Body of pancreas (tissue), 4 donors: ENCODE measurements around the gene PKD2. TPM values are rescaled to one million over a fixed set of nuclear protein-coding genes. Genes with fewer than 3 reads are reported as not detected.
"Not testable (repeated sequence)": the region's sequence is repeated elsewhere in the genome, so short reads cannot be mapped to it uniquely, and the experiment has no call there.

Experiments used
- ATAC-seq: fragments of 150-250 bp; one replicate; pipeline ENCODE4 v1.9.1; 2016
- DNase-seq, 4 donors: peaks; one replicate each; pipeline ENCODE4 v3.0.0-alpha.2; 2019
- H3K27ac ChIP-seq, 4 donors: fragments of 200-600 bp; sonication (generic); 1 replicate in 3 of 4; 2 replicates in 1 of 4; pipeline versions ENCODE4 v1.5.1 to v1.6.1; 2016 to 2019; ENCODE audit warnings: mild to moderate bottlenecking in 1 of 4, mixed read lengths in 1 of 4, moderate library complexity in 1 of 4
- H3K27me3 ChIP-seq, 2 donors: fragments of 200-600 bp; sonication (generic); one replicate each; pipeline ENCODE4 v1.6.0; 2016; ENCODE audit warnings: mild to moderate bottlenecking in 1 of 2
- H3K36me3 ChIP-seq, 2 donors: fragments of 200-600 bp; sonication (generic); replicated peaks in 1 of 2; 2 replicates each; pipeline ENCODE4 v1.5.1; 2016; ENCODE audit warnings: low read depth in 2 of 2; ENCODE audit not compliant: insufficient read depth in 1 of 2
- H3K4me1 ChIP-seq: fragments of 200-600 bp; sonication (generic); one replicate; pipeline ENCODE4 v1.6.0; 2016
- H3K4me3 ChIP-seq, 2 donors: fragments of 200-600 bp; sonication (generic); 1 replicate in 1 of 2; 2 replicates in 1 of 2; pipeline ENCODE4 v1.5.1; 2016 to 2019
- H3K9me3 ChIP-seq, 3 donors: fragments of 200-600 bp; sonication (generic); 1 replicate in 2 of 3; 2 replicates in 1 of 3; pipeline ENCODE4 v1.5.1; 2016
- CTCF ChIP-seq, 7 experiments: fragments of 450-650 bp in 4 of 7; fragments of 200-600 bp in 3 of 7; sonication (generic) in 3 of 7; IDR thresholded peaks; one replicate each; pipeline ENCODE4 v1.5.1; 2016 to 2019; ENCODE audit warnings: antibody characterized with exemption in 7 of 7
- POLR2A ChIP-seq, 3 donors: fragments of 450-650 bp; IDR thresholded peaks; one replicate each; pipeline ENCODE4 v1.6.1; 2016; ENCODE audit warnings: antibody characterized with exemption in 3 of 3, mild to moderate bottlenecking in 2 of 3
- WGBS, 2 donors: methylation state at CpG; one replicate each; pipeline ENCODE4 v1.1.5; 2017; 5-methylcytosine and 5-hydroxymethylcytosine counted together
- intact Hi-C: fragments of 100-400 bp; cut with DNase I; formaldehyde crosslinking; loops from one replicate; pipeline ENCODE4 v1.15.1; 2023
- total RNA-seq, 2 donors: library from RNA; depleted of rRNA; stranded (reverse); fragments of >200 nt; gene quantifications; one replicate each; pipeline ENCODE4 v1.1.0, GENCODE V29; 2016

PKD2 gene
- total RNA-seq, 2 donors from 2014 or later = 29.8 to 33.6 TPM

GRCh38 chr4:87995435-87995834 lies 12.0 kb upstream of the PKD2 start:
- intact Hi-C loops = no loop called here
- Histone ChIP-seq H3K27me3 (no peaks in the 10 kb centered on the region), H3K4me3 (no peak overlapping the region), H3K4me1 (no peaks in the 10 kb centered on the region), H3K9me3 (no peaks in the 10 kb centered on the region), H3K27ac (no peak overlapping the region), H3K36me3 (no peaks in the 10 kb centered on the region)
- no peak for TF ChIP-seq POLR2A (IDR thresholded peaks at IDR 0.05)
- no peak for TF ChIP-seq CTCF (IDR thresholded peaks at IDR 0.05)
- no peak for DNase-seq
- ATAC-seq = no peak
- WGBS, 2 donors = 52 to 69% methylated on average over 3 of the region's 3 CpGs

- H3K27ac ChIP-seq, DNase-seq, H3K4me1 ChIP-seq, ATAC-seq, H3K4me3 ChIP-seq, H3K9me3 ChIP-seq, intact Hi-C loops, H3K27me3 ChIP-seq, H3K36me3 ChIP-seq: not testable (repeated sequence)
- WGBS, 2 donors = 70 to 97% methylated on average over 2 of the region's 2 CpGs
Observed at GRCh38 chr4:87999191-87999691, 8.2 kb upstream of the PKD2 start.

- Histone ChIP-seq H3K36me3 (no peaks in the 10 kb centered on the region), H3K27ac (peak overlapping the region in 1 of 4 donors; percentile 20), H3K9me3 (no peaks in the 10 kb centered on the region), H3K4me3 (no peak overlapping the region), H3K4me1 (no peaks in the 10 kb centered on the region), H3K27me3 (no peaks in the 10 kb centered on the region)
- no peak for ATAC-seq
- TF ChIP-seq POLR2A (IDR thresholded peaks at IDR 0.05) (no peak), CTCF (IDR thresholded peaks at IDR 0.05) (no peak)
- no peak for DNase-seq
- intact Hi-C loops = no loop called here
- WGBS, 2 donors = 72 to 81% methylated on average over 3 of the region's 3 CpGs
Observed at GRCh38 chr4:88001871-88002270, 5.6 kb upstream of the PKD2 start.

GRCh38 chr4:88002786-88003185 lies 4.6 kb upstream of the PKD2 start:
- peak overlapping the region in 2 of 4 donors; percentile 39 to 46 for H3K27ac ChIP-seq
- no peaks in the 10 kb centered on the region for H3K9me3 ChIP-seq
- no peaks in the 10 kb centered on the region for H3K4me1 ChIP-seq
- TF ChIP-seq CTCF (IDR thresholded peaks at IDR 0.05) = no peak
- H3K27me3 ChIP-seq = no peaks in the 10 kb centered on the region
- no peak overlapping the region for H3K4me3 ChIP-seq
- DNase-seq (no peak), ATAC-seq (peak; percentile 23)
- whole genome bisulfite sequencing, 2 donors = 27 to 39% methylated on average over 4 of the region's 4 CpGs
- no peaks in the 10 kb centered on the region for H3K36me3 ChIP-seq
- intact Hi-C loops = no loop called here

- intact Hi-C loops = no loop called here
- 53 to 59% methylated on average over 3 of the region's 3 CpGs for WGBS, 2 donors
- Histone ChIP-seq H3K36me3 (no peaks in the 10 kb centered on the region), H3K27me3 (no peaks in the 10 kb centered on the region), H3K9me3 (no peaks in the 10 kb centered on the region), H3K27ac (peak overlapping the region in 2 of 4 donors; percentile 39 to 46), H3K4me1 (peaks cover under 1% of the 10 kb centered on the region), H3K4me3 (no peak overlapping the region)
- DNase-seq (no peak), ATAC-seq (no peak)
- TF ChIP-seq CTCF (IDR thresholded peaks at IDR 0.05) (no peak), POLR2A (IDR thresholded peaks at IDR 0.05) (no peak)
Observed at GRCh38 chr4:88003261-88003660, 4.2 kb upstream of the PKD2 start.
